Measurements from ENCODE around the gene VANGL1.
A peak's percentile ranks its signal among the peaks of the same experiment; 100 is the strongest.
"Not testable (repeated sequence)": the region's sequence is repeated elsewhere in the genome, so short reads cannot be mapped to it uniquely, and the experiment has no call there.

The VANGL1 gene

GRCh38 chr1:115633606-115634005, 8.2 kb upstream of the VANGL1 start:
- H3K27me3 Mint-ChIP-seq, H3K4me1 Mint-ChIP-seq, H3K36me3 Mint-ChIP-seq, H3K27ac Mint-ChIP-seq, H3K4me3 Mint-ChIP-seq: not testable (repeated sequence)
- H3K9me3 Mint-ChIP-seq: peaks cover 19% of the 10 kb centered on the region

- H3K4me3 Mint-ChIP-seq, H3K27ac Mint-ChIP-seq, H3K36me3 Mint-ChIP-seq, H3K4me1 Mint-ChIP-seq: not testable (repeated sequence)
- H3K9me3 Mint-ChIP-seq: peaks cover 19% of the 10 kb centered on the region
- H3K27me3 Mint-ChIP-seq: peaks cover 11% of the 10 kb centered on the region
These were observed 4.5 kb upstream of the VANGL1 start for GRCh38 chr1:115637247-115637646.

DNA sequence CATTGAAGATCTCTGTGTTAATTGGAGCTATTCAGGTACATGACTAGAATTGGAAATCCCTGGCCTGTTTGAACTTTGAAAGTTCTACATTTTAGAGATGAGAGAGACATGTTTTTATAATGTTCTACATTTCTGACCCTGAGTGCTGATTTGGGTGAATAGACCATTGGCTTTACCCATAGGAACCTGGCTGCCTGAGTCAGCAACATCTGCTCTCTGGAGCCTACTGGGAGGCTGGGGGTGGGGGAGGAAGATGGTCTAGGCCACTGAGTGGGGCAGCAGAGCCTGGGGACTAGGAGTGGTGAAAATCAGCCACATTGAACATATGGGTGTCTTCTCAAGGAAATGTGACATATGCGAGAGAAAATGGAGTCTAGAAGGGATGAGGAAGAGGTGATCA, 1.4 kb upstream of the VANGL1 start:
- Mint-ChIP-seq H3K4me1 (peaks cover 13% of the 10 kb centered on the region), H3K4me3 (peak overlapping the region; percentile 16), H3K27ac (no peak overlapping the region), H3K27me3 (peaks cover 27% of the 10 kb centered on the region), H3K36me3 (no peaks in the 10 kb centered on the region), H3K9me3 (peaks cover 19% of the 10 kb centered on the region)

DNA sequence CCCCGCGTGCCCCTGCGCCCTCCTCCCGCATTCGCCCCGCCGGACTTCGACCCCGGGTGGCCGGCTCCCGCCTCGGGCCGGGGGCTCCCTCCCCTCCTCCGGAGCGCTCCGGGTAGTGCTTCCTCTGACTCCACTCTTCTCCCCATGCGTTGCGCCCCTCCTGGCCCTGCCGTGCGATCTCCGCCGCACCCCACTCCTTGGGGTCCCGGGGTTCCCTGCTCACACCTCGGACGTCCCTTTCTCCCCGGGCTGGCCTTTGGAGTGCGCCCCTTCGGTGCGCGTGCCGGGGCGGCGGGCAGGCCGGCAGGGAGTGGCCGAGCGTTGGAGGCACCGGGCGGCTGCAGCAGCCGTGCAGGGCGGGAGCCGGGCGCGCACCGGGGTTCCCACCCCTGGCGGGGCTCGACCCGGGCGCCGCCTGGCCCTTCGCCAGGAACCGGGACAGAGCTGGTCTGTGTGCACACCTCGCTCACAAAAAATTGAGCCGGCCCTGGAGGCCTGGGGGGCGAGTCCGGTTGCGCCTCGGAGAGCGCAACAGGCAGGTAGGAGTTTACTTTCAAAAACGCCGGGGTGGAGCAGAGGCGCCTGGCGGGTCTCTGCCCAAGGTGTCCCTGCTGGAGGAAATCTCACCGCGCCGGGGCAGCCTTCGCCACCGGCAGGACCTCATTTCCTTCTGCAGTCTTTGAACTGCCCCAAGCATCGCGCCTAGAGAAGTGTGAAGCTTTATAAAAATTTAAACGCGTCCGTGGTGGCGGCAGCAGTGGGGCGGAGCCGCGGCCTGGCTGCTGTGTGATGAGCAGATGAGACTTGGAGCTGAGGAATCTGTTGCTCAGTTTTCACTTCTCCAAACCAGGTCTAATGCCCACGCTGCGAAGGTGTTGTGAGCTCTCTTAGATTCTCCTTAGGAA, 650 bp downstream of the VANGL1 start:
- peak overlapping the region; percentile 61 for H3K4me3 Mint-ChIP-seq
- peaks cover 13% of the 10 kb centered on the region for H3K4me1 Mint-ChIP-seq
- H3K36me3 Mint-ChIP-seq: no peaks in the 10 kb centered on the region
- H3K27ac Mint-ChIP-seq: no peak overlapping the region
- peaks cover 7% of the 10 kb centered on the region for H3K9me3 Mint-ChIP-seq
- peaks cover 27% of the 10 kb centered on the region for H3K27me3 Mint-ChIP-seq

GRCh38 chr1:115643225-115643624, 1.5 kb downstream of the VANGL1 start:
- Mint-ChIP-seq H3K27ac (no peak overlapping the region), H3K4me3 (peak overlapping the region; percentile 61), H3K9me3 (peaks cover 2% of the 10 kb centered on the region), H3K27me3 (peaks cover 27% of the 10 kb centered on the region), H3K36me3 (no peaks in the 10 kb centered on the region), H3K4me1 (peaks cover 13% of the 10 kb centered on the region)

GRCh38 chr1:115643666-115644065, 1.9 kb downstream of the VANGL1 start:
- Mint-ChIP-seq H3K27me3 (peaks cover 27% of the 10 kb centered on the region), H3K9me3 (no peaks in the 10 kb centered on the region), H3K36me3 (no peaks in the 10 kb centered on the region), H3K4me3 (no peak overlapping the region), H3K27ac (no peak overlapping the region), H3K4me1 (peaks cover 13% of the 10 kb centered on the region)

- H3K36me3 Mint-ChIP-seq: no peaks in the 10 kb centered on the region
- H3K27me3 Mint-ChIP-seq: peaks cover 27% of the 10 kb centered on the region
- H3K27ac Mint-ChIP-seq: no peak overlapping the region
- peaks cover 13% of the 10 kb centered on the region for H3K4me1 Mint-ChIP-seq
- no peak overlapping the region for H3K4me3 Mint-ChIP-seq
- no peaks in the 10 kb centered on the region for H3K9me3 Mint-ChIP-seq
These were observed 2.3 kb downstream of the VANGL1 start for GRCh38 chr1:115644109-115644508.

DNA sequence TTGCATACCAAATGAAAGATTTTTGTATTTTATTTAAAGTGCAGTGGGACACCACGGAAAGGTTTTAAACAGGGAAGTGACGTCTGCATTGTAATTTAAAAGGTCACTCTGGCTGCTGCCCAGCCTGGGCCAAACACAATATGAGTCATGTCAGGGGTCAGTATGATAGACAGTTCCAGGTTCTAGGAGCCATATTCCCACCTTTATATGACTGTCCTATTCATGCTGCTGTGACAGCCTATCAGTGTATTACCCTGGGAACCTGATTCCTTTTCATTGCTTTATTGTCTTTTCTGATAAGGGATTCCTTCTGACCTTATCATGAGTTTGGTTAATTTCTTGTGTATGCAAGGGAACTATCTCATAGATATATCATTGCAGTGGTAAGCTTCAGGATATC, 5.3 kb downstream of the VANGL1 start:
- Mint-ChIP-seq H3K36me3 (no peaks in the 10 kb centered on the region), H3K9me3 (no peaks in the 10 kb centered on the region), H3K4me3 (no peak overlapping the region), H3K4me1 (peaks cover 6% of the 10 kb centered on the region), H3K27me3 (peaks cover 16% of the 10 kb centered on the region), H3K27ac (no peak overlapping the region)

GRCh38 chr1:115647507-115647906, 5.7 kb downstream of the VANGL1 start:
- H3K36me3 Mint-ChIP-seq: no peaks in the 10 kb centered on the region
- H3K4me1 Mint-ChIP-seq: peaks cover 6% of the 10 kb centered on the region
- H3K27me3 Mint-ChIP-seq: peaks cover 16% of the 10 kb centered on the region
- no peak overlapping the region for H3K4me3 Mint-ChIP-seq
- no peaks in the 10 kb centered on the region for H3K9me3 Mint-ChIP-seq
- H3K27ac Mint-ChIP-seq: no peak overlapping the region

DNA sequence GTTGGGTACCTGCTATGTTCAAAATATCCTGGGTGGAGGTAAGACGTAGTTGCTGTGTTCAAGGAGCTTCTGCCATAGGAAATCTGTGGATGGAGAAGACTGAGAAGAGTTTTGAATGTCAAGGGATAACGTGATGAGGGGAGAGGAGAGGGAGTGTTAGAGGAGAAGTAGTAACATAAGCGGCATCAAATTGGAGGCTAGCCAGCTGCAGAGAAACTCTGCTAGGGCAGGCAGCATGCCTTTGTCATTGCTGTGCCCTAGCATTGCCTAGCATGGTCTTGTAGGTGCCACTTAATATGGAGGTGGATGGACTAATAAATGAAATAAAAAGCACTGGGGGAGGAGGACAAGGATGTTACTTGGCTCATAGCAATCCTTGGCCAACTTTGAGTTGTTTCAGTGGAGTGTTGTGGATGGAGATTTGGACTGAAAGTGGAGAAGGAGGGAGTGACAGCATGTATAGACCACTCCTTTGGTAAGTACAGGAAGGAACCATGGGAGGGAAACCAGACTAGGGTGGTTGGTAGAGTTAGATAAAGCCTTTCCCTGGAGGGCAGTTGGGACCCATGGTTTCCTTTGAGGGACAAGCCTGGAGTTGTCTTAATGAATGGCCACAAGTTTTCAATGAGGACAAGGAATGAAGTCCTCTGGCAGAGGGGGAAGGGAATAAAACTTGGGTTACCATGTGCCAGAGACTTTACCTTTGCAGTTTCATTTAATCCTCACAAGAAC, 6.3 kb downstream of the VANGL1 start:
- Mint-ChIP-seq H3K4me1 (peaks cover 1% of the 10 kb centered on the region), H3K27ac (no peak overlapping the region), H3K9me3 (no peaks in the 10 kb centered on the region), H3K4me3 (no peak overlapping the region), H3K27me3 (peaks cover 12% of the 10 kb centered on the region), H3K36me3 (no peaks in the 10 kb centered on the region)

GRCh38 chr1:115648717-115649691, 7.2 kb downstream of the VANGL1 start:
- Mint-ChIP-seq H3K4me3 (no peak overlapping the region), H3K27ac (no peak overlapping the region), H3K4me1 (no peaks in the 10 kb centered on the region), H3K27me3 (peaks cover 8% of the 10 kb centered on the region), H3K36me3 (no peaks in the 10 kb centered on the region), H3K9me3 (no peaks in the 10 kb centered on the region)

- Mint-ChIP-seq H3K9me3 (no peaks in the 10 kb centered on the region), H3K27ac (no peak overlapping the region), H3K4me3 (no peak overlapping the region), H3K4me1 (no peaks in the 10 kb centered on the region), H3K27me3 (peaks cover 2% of the 10 kb centered on the region), H3K36me3 (no peaks in the 10 kb centered on the region)
These were observed 8.2 kb downstream of the VANGL1 start for GRCh38 chr1:115649964-115650363.

- no peaks in the 10 kb centered on the region for H3K27me3 Mint-ChIP-seq
- H3K36me3 Mint-ChIP-seq: no peaks in the 10 kb centered on the region
- no peaks in the 10 kb centered on the region for H3K4me1 Mint-ChIP-seq
- no peak overlapping the region for H3K27ac Mint-ChIP-seq
- H3K4me3 Mint-ChIP-seq: no peak overlapping the region
- no peaks in the 10 kb centered on the region for H3K9me3 Mint-ChIP-seq
These were observed 9.2 kb downstream of the VANGL1 start for GRCh38 chr1:115650961-115651360.

DNA sequence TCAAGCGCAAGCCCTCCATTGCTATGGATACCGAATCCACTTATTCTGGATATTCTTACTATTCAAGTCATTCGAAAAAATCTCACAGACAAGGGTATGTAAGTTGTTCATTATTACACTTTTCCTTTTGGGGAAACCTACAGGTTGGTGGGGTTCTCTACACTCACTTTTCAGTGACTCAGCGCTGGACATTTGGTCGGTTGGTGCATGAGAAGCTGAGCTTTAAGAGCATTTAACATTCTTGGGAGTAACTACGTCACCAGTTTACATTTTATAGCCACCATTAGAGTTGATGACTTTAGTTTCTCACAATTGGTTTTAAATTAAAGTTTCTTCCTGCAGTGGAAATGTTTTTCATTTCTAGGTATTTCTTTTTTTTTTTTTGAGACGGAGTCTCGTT, 9.6 kb downstream of the VANGL1 start:
- H3K4me3 Mint-ChIP-seq: no peak overlapping the region
- H3K36me3 Mint-ChIP-seq: no peaks in the 10 kb centered on the region
- H3K9me3 Mint-ChIP-seq: no peaks in the 10 kb centered on the region
- H3K4me1 Mint-ChIP-seq: no peaks in the 10 kb centered on the region
- H3K27me3 Mint-ChIP-seq: no peaks in the 10 kb centered on the region
- no peak overlapping the region for H3K27ac Mint-ChIP-seq

GRCh38 chr1:115652236-115652788, 10.5 kb downstream of the VANGL1 start:
- no peak overlapping the region for H3K27ac Mint-ChIP-seq
- H3K27me3 Mint-ChIP-seq: no peaks in the 10 kb centered on the region
- H3K36me3 Mint-ChIP-seq: no peaks in the 10 kb centered on the region
- no peaks in the 10 kb centered on the region for H3K4me1 Mint-ChIP-seq
- no peaks in the 10 kb centered on the region for H3K9me3 Mint-ChIP-seq
- H3K4me3 Mint-ChIP-seq: no peak overlapping the region

All from activated naive CD4-positive, alpha-beta T cell treated with anti-CD3 and anti-CD28 coated beads, Interleukin-2, amount 50 U/mL, for 24 hours (primary cell).